Posterior vena cava (tissue), 2 donors: ENCODE data around the gene ZBED1. TPM values are rescaled to one million over a fixed set of nuclear protein-coding genes. Genes with fewer than 3 reads are reported as not detected.
A peak's percentile ranks its signal among the peaks of the same experiment; 100 is the strongest.
"Not testable (repeated sequence)": the region's sequence is repeated elsewhere in the genome, so short reads cannot be mapped to it uniquely, and the experiment has no call there.

Source experiments
- DNase-seq: peaks from one replicate; pipeline ENCODE4 v3.0.0-alpha.2; 2020; ENCODE audit warnings: low spot score
- intact Hi-C, 2 donors: fragments of 100-400 bp; cut with DNase I; formaldehyde crosslinking; loops; one replicate each; pipeline versions ENCODE4 v1.14.1 to v1.14.2; 2022 to 2023
- total RNA-seq, 2 donors: library from RNA; stranded (reverse); fragmentation: NEBNext Ultra II Directional; extraction: Animal tissue kit (Norgen Biotek cat#: 25700); gene quantifications; one replicate each; pipeline ENCODE4 v1.2.1, GENCODE V29; 2021
- donor health status: DM: yes; HTN: yes; CAD: no.
- donor health status: DM: yes; HTN: yes; CAD: no.

Gene ZBED1
- total RNA-seq, 2 donors from 2014 or later: 33.4 to 34.1 TPM

- intact Hi-C loops: no loop called here
These were observed 17.2 kb downstream of the ZBED1 start for GRCh38 chrX:2483398-2484060.

GRCh38 chrX:2481597-2481996 is 19.2 kb downstream of the ZBED1 start:
- DNase-seq: peak; percentile 10
- intact Hi-C loops: not testable (repeated sequence)

More at GRCh38 chrX:2483398-2484060, 17.2 kb downstream of the ZBED1 start:
- peak; percentile 50 for DNase-seq

GRCh38 chrX:2479982-2480381 is 20.8 kb downstream of the ZBED1 start:
- intact Hi-C loops, DNase-seq: not testable (repeated sequence)

GRCh38 chrX:2479420-2479780 is 21.4 kb downstream of the ZBED1 start:
- intact Hi-C loops: no loop called here
- no peak for DNase-seq

GRCh38 chrX:2478546-2479419 is 22.0 kb downstream of the ZBED1 start:
- DNase-seq: peak; percentile 38
- intact Hi-C loops: no loop called here

GRCh38 chrX:2477313-2477712 is 23.5 kb downstream of the ZBED1 start:
- peak; percentile 32 for DNase-seq
- intact Hi-C loops: not testable (repeated sequence)

- peak; percentile 25 for DNase-seq
- intact Hi-C loops: no loop called here
These were observed 25.6 kb downstream of the ZBED1 start for GRCh38 chrX:2474963-2475726.

- DNase-seq: peak; percentile 34
- intact Hi-C loops: no loop called here
These were observed 26.4 kb downstream of the ZBED1 start for GRCh38 chrX:2474280-2474962.

GRCh38 chrX:2473064-2473463 is 27.7 kb downstream of the ZBED1 start:
- intact Hi-C loops: not testable (repeated sequence)
- peak; percentile 58 for DNase-seq

- intact Hi-C loops: no loop called here
- peak; percentile 30 for DNase-seq
These were observed 29.1 kb downstream of the ZBED1 start for GRCh38 chrX:2471641-2472040.

GRCh38 chrX:2471126-2471525 is 29.6 kb downstream of the ZBED1 start:
- peak; percentile 34 for DNase-seq
- intact Hi-C loops: not testable (repeated sequence)

- intact Hi-C loops: loop anchor here in 1 of 2 donors (2.0 kb wide), 1 partner anchor 69 kb away; no protein-coding TSS in a partner anchor
These were observed 30.9 kb downstream of the ZBED1 start for GRCh38 chrX:2469852-2470251.

GRCh38 chrX:2469196-2469685 is 31.5 kb downstream of the ZBED1 start:
- DNase-seq: no peak
- intact Hi-C loops: loop anchor here in 1 of 2 donors (2.0 kb wide), 1 partner anchor 68 kb away; no protein-coding TSS in a partner anchor

More at GRCh38 chrX:2469852-2470251, 30.9 kb downstream of the ZBED1 start:
- not testable (repeated sequence) for DNase-seq

- DNase-seq: no peak
- intact Hi-C loops: loop anchor here in 1 of 2 donors (2.0 kb wide), 1 partner anchor 68 kb away; no protein-coding TSS in a partner anchor
These were observed 32.2 kb downstream of the ZBED1 start for GRCh38 chrX:2468261-2469195.

GRCh38 chrX:2466876-2467656 is 33.7 kb downstream of the ZBED1 start:
- DNase-seq: no peak
- intact Hi-C loops: no loop called here

- intact Hi-C loops: no loop called here
- DNase-seq: no peak
These were observed 36.1 kb downstream of the ZBED1 start for GRCh38 chrX:2464677-2465166.
